ENCODE results near the gene KITLG.

The KITLG gene

GRCh38 chr12:88494520-88494919, 85.8 kb downstream of the KITLG start:
- no peak for TF ChIP-seq CTCF (IDR thresholded peaks at IDR 0.05; ENCODE audit: borderline replicate concordance, insufficient read depth, low read depth, low read length)
- no peak overlapping the region for H3K4me3 ChIP-seq (ENCODE audit: low read depth, low read length)

GRCh38 chr12:88493636-88494035, 86.6 kb downstream of the KITLG start:
- no peak overlapping the region for H3K4me3 ChIP-seq (ENCODE audit: low read depth, low read length)
- no peak for TF ChIP-seq CTCF (IDR thresholded peaks at IDR 0.05; ENCODE audit: borderline replicate concordance, insufficient read depth, low read depth, low read length)

GRCh38 chr12:88490425-88490824, 89.8 kb downstream of the KITLG start:
- H3K4me3 ChIP-seq (ENCODE audit: low read depth, low read length): no peak overlapping the region
- no peak for TF ChIP-seq CTCF (IDR thresholded peaks at IDR 0.05; ENCODE audit: borderline replicate concordance, insufficient read depth, low read depth, low read length)

GRCh38 chr12:88472775-88473174, 107.5 kb downstream of the KITLG start:
- H3K4me3 ChIP-seq (ENCODE audit: low read depth, low read length): no peak overlapping the region
- no peak for TF ChIP-seq CTCF (IDR thresholded peaks at IDR 0.05; ENCODE audit: borderline replicate concordance, insufficient read depth, low read depth, low read length)

- H3K4me3 ChIP-seq (ENCODE audit: low read depth, low read length): no peak overlapping the region
- TF ChIP-seq CTCF (IDR thresholded peaks at IDR 0.05; ENCODE audit: borderline replicate concordance, insufficient read depth, low read depth, low read length): no peak
Measured at GRCh38 chr12:88472248-88472647, 108.0 kb downstream of the KITLG start.

- H3K4me3 ChIP-seq (ENCODE audit: low read depth, low read length): no peak overlapping the region
- no peak for TF ChIP-seq CTCF (IDR thresholded peaks at IDR 0.05; ENCODE audit: borderline replicate concordance, insufficient read depth, low read depth, low read length)
Measured at GRCh38 chr12:88471331-88472045, 108.8 kb downstream of the KITLG start.

- no peak overlapping the region for H3K4me3 ChIP-seq (ENCODE audit: low read depth, low read length)
- TF ChIP-seq CTCF (IDR thresholded peaks at IDR 0.05; ENCODE audit: borderline replicate concordance, insufficient read depth, low read depth, low read length): no peak
Measured at GRCh38 chr12:88469154-88469553, 111.1 kb downstream of the KITLG start.
